SK-N-SH (cell line): ENCODE measurements around the gene SP3. TPM values are rescaled to one million over a fixed set of nuclear protein-coding genes. Genes with fewer than 3 reads are reported as not detected.

Experiments used
- CTCF ChIA-PET: fragments of 300-600, 350-600 bp; formaldehyde crosslinking; extraction: SDS; loops from one replicate; lab custom pipeline; 2021; lab: Yijun Ruan, JAX
- POLR2A ChIA-PET: fragments of 350-600 bp; sonication (Branson Sonifier 250); formaldehyde crosslinking; extraction: SDS; loops from one replicate; lab custom pipeline; 2020; ENCODE audit warnings: antibody characterized with exemption, inconsistent platforms; lab: Yijun Ruan, JAX
- DNase-seq: peaks from one replicate; pipeline ENCODE4 v3.0.0; 2012
- H2AFZ ChIP-seq: fragments of 200-600 bp; sonication (generic); 2 replicates; pipeline ENCODE4 v1.8.1; 2016; ENCODE audit warnings: antibody characterized with exemption, mild to moderate bottlenecking, low read depth
- H3F3A ChIP-seq: fragments of 200-600 bp; sonication (generic); replicated peaks from 2 replicates; pipeline ENCODE3; 2016; ENCODE audit warnings: antibody characterized with exemption, mild to moderate bottlenecking; ENCODE audit not compliant: insufficient read depth
- H3K27ac ChIP-seq, 2 experiments: fragments of 200-500 bp in 1 of 2; fragments of 200-600 bp in 1 of 2; sonication (Bioruptor generic) in 1 of 2; sonication (generic), shearing (Covaris generic) in 1 of 2; 2 replicates each; pipeline versions ENCODE4 v1.5.1 to v1.6.1; 2014 to 2016; ENCODE audit warnings: low read depth in 2 of 2, inconsistent platforms in 1 of 2, low read length in 1 of 2, mild to moderate bottlenecking in 1 of 2, mixed read lengths in 1 of 2
- H3K27me3 ChIP-seq: fragments of 200-600 bp; sonication (generic), shearing (Covaris generic); 2 replicates; pipeline ENCODE4 v1.6.1; 2016; ENCODE audit warnings: mixed run types; ENCODE audit not compliant: insufficient read depth
- H3K36me3 ChIP-seq, 2 experiments: fragments of 200-500 bp in 1 of 2; fragments of 200-600 bp in 1 of 2; sonication (Bioruptor generic) in 1 of 2; sonication (generic) in 1 of 2; replicated peaks in 1 of 2; 2 replicates each; pipeline versions ENCODE3 to v1.5.1; 2014 to 2016; ENCODE audit warnings: low read length in 1 of 2, mild to moderate bottlenecking in 1 of 2; ENCODE audit not compliant: insufficient read depth in 2 of 2, control insufficient read depth in 1 of 2
- H3K4me1 ChIP-seq, 2 experiments: fragments of 200-500 bp in 1 of 2; fragments of 200-600 bp in 1 of 2; sonication (Bioruptor generic) in 1 of 2; sonication (generic), shearing (Covaris generic) in 1 of 2; 2 replicates each; pipeline versions ENCODE4 v1.5.1 to v1.6.1; 2014 to 2016; ENCODE audit warnings: low read depth in 1 of 2, low read length in 1 of 2, mixed run types in 1 of 2; ENCODE audit not compliant: insufficient read depth in 2 of 2, control insufficient read depth in 1 of 2
- H3K4me2 ChIP-seq: fragments of 200-600 bp; sonication (generic), shearing (Covaris generic); 2 replicates; pipeline ENCODE4 v1.6.1; 2017; ENCODE audit warnings: mixed run types
- H3K4me3 ChIP-seq, 2 experiments: fragments of 200-500 bp in 1 of 2; fragments of 200-600 bp in 1 of 2; sonication (Bioruptor generic) in 1 of 2; sonication (generic), shearing (Covaris generic) in 1 of 2; 2 replicates each; pipeline versions ENCODE4 v1.5.1 to v1.8.1; 2014 to 2016; ENCODE audit warnings: low read depth in 2 of 2, inconsistent platforms in 1 of 2, low read length in 1 of 2, mild to moderate bottlenecking in 1 of 2, mixed read lengths in 1 of 2, moderate library complexity in 1 of 2
- H3K79me2 ChIP-seq: fragments of 200-600 bp; sonication (generic); 2 replicates; pipeline ENCODE4 v1.8.1; 2017; ENCODE audit warnings: mild to moderate bottlenecking; ENCODE audit not compliant: insufficient read depth
- H3K9ac ChIP-seq: fragments of 200-600 bp; sonication (generic); 2 replicates; pipeline ENCODE4 v1.6.1; 2017; ENCODE audit warnings: mixed run types
- H3K9me2 ChIP-seq: fragments of 200-600 bp; sonication (generic); 2 replicates; pipeline ENCODE4 v1.6.1; 2017; ENCODE audit warnings: mixed run types
- H3K9me3 ChIP-seq: fragments of 200-600 bp; sonication (generic); 2 replicates; pipeline ENCODE4 v1.6.1; 2017; ENCODE audit warnings: mixed run types, mild to moderate bottlenecking, moderate library complexity
- H4K20me1 ChIP-seq: fragments of 200-600 bp; sonication (generic); 2 replicates; pipeline ENCODE4 v1.6.1; 2017; ENCODE audit warnings: mild to moderate bottlenecking, mixed run types; ENCODE audit not compliant: insufficient read depth
- ELF1 ChIP-seq: IDR thresholded peaks from 2 replicates; pipeline ENCODE4 v1.4.0; 2012
- EP300 ChIP-seq, 2 experiments: IDR thresholded peaks; 2 replicates each; pipeline versions ENCODE4 v1.4.0 to v1.6.1; 2012; ENCODE audit warnings: borderline replicate concordance in 1 of 2, low read depth in 1 of 2, low read length in 1 of 2
- FOSL2 ChIP-seq: IDR thresholded peaks from 2 replicates; pipeline ENCODE4 v1.4.0; 2012; ENCODE audit warnings: low read depth, mild to moderate bottlenecking, moderate library complexity, borderline replicate concordance
- FOXM1 ChIP-seq: IDR thresholded peaks from 2 replicates; pipeline ENCODE4 v1.4.0; 2012; ENCODE audit warnings: low read depth, mild to moderate bottlenecking
- GATA2 ChIP-seq: sonication (generic); formaldehyde crosslinking; IDR thresholded peaks from 2 replicates; pipeline ENCODE4 v1.5.0; 2020; ENCODE audit warnings: mild to moderate bottlenecking, missing genetic modification reagents
- JUND ChIP-seq: IDR thresholded peaks from 2 replicates; pipeline ENCODE4 v1.4.0; 2012
- MEF2A ChIP-seq: IDR thresholded peaks from 2 replicates; pipeline ENCODE4 v1.4.0; 2012; ENCODE audit warnings: low read depth, borderline replicate concordance
- MXI1 ChIP-seq: IDR thresholded peaks from 2 replicates; pipeline ENCODE4 v1.6.1; 2012; ENCODE audit warnings: mild to moderate bottlenecking, low read depth, low read length, improper control_type of control experiment
- NFIC ChIP-seq: IDR thresholded peaks from 2 replicates; pipeline ENCODE4 v1.4.0; 2012; ENCODE audit warnings: borderline replicate concordance
- NRF1 ChIP-seq: IDR thresholded peaks from 2 replicates; pipeline ENCODE4 v1.6.1; 2012; ENCODE audit warnings: low read depth, mild to moderate bottlenecking, low read length
- RXRA ChIP-seq: IDR thresholded peaks from 2 replicates; pipeline ENCODE4 v1.4.0; 2012; ENCODE audit warnings: low read depth, mild to moderate bottlenecking, borderline replicate concordance
- TAF1 ChIP-seq: IDR thresholded peaks from 2 replicates; pipeline ENCODE4 v1.6.1; 2012; ENCODE audit warnings: low read depth, mild to moderate bottlenecking, low read length, moderate library complexity, borderline replicate concordance
- TCF12 ChIP-seq: IDR thresholded peaks from 2 replicates; pipeline ENCODE4 v1.4.0; 2012
- TEAD4 ChIP-seq: IDR thresholded peaks from 2 replicates; pipeline ENCODE4 v1.4.0; 2012; ENCODE audit warnings: mild to moderate bottlenecking, borderline replicate concordance; ENCODE audit not compliant: insufficient read depth
- YY1 ChIP-seq: IDR thresholded peaks from 2 replicates; pipeline ENCODE4 v1.4.0; 2012; ENCODE audit warnings: low read depth, mild to moderate bottlenecking
- polyA plus RNA-seq, 3 experiments: library from polyadenylated mRNA; depleted of rRNA; stranded (reverse); fragments of >200 nt; gene quantifications; 2 replicates each; pipeline ENCODE4 v1.2.3, GENCODE V29; 2012
- TF ChIP-seq, protein P1 (sequence below): IDR thresholded peaks from 2 replicates; pipeline ENCODE4; 2012
- TF ChIP-seq, protein P2 (sequence below): fragments of 150-350 bp; IDR thresholded peaks from 2 replicates; pipeline ENCODE4 v1.6.1; 2017; ENCODE audit warnings: antibody characterized with exemption, low read length, low read depth, borderline replicate concordance
- TF ChIP-seq, protein P3 (sequence below): IDR thresholded peaks from 2 replicates; pipeline ENCODE4 v1.4.0; 2012; ENCODE audit warnings: low read depth, borderline replicate concordance
- TF ChIP-seq, protein P4 (sequence below): fragments of 200-600 bp; sonication (generic); IDR thresholded peaks from 2 replicates; pipeline ENCODE4 v1.6.1; 2017; ENCODE audit warnings: antibody characterized with exemption, mild to moderate bottlenecking, moderate library complexity
- TF ChIP-seq, protein P5 (sequence below): IDR thresholded peaks from 2 replicates; pipeline ENCODE4 v1.4.0; 2012; ENCODE audit warnings: low read depth, borderline replicate concordance

The SP3 gene
- polyA plus RNA-seq, 1 of the 3 experiments (the other 2 are of a cell fraction) = 23.1 TPM

DNA sequence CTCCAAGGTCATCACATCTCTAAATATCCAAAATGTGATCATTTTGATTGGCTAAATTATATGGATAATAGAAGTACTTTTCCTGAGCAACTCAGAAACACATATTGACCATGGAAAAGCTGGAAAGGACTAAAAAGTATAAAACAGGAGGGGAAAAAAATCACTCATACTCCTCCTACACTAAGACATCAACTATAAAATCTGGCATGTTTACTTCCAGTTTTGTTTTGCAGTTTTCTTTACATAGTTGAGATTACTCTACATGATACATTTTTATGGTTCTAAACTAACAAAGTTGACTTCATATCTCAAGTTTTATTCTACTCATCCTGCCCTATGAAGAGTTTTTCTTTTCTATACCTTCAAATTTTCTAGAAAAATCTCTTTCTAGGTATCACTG is 46.0 kb upstream of the SP3 start:
- Histone ChIP-seq H3K27ac (no peak overlapping the region), H3K4me2 (no peak overlapping the region), H3K27me3 (no peaks in the 10 kb centered on the region), H3K9me2 (no peaks in the 10 kb centered on the region), H3K4me3 (no peak overlapping the region), H2AFZ (no peak overlapping the region), H3K9me3 (no peaks in the 10 kb centered on the region), H4K20me1 (no peaks in the 10 kb centered on the region), H3K79me2 (no peaks in the 10 kb centered on the region), H3K4me1 (peaks cover 0 to 9% of the 10 kb centered on the region in 2 experiments; a peak in 2 of 4 replicates), H3K36me3 (no peaks in the 10 kb centered on the region), H3K9ac (no peak overlapping the region), H3F3A (peaks cover 5% of the 10 kb centered on the region)
- DNase-seq = no peak
- TF ChIP-seq TCF12 = no peak
- TF ChIP-seq, protein P1, sequence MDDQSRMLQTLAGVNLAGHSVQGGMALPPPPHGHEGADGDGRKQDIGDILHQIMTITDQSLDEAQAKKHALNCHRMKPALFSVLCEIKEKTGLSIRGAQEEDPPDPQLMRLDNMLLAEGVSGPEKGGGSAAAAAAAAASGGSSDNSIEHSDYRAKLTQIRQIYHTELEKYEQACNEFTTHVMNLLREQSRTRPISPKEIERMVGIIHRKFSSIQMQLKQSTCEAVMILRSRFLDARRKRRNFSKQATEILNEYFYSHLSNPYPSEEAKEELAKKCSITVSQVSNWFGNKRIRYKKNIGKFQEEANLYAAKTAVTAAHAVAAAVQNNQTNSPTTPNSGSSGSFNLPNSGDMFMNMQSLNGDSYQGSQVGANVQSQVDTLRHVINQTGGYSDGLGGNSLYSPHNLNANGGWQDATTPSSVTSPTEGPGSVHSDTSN = no peak
- no peak for TF ChIP-seq FOSL2
- TF ChIP-seq TEAD4 = no peak
- TF ChIP-seq YY1 = no peak
- no peak for TF ChIP-seq TAF1
- TF ChIP-seq NFIC = no peak
- TF ChIP-seq FOXM1 = no peak
- TF ChIP-seq, protein P2, sequence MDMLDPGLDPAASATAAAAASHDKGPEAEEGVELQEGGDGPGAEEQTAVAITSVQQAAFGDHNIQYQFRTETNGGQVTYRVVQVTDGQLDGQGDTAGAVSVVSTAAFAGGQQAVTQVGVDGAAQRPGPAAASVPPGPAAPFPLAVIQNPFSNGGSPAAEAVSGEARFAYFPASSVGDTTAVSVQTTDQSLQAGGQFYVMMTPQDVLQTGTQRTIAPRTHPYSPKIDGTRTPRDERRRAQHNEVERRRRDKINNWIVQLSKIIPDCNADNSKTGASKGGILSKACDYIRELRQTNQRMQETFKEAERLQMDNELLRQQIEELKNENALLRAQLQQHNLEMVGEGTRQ = no peak
- no peak for TF ChIP-seq MXI1
- no peak for TF ChIP-seq RXRA
- TF ChIP-seq MEF2A = no peak
- TF ChIP-seq ELF1 = no peak
- TF ChIP-seq NRF1 = no peak
- TF ChIP-seq JUND = no peak
- no peak for TF ChIP-seq EP300 (IDR thresholded peaks at IDR 0.05; ENCODE audit: borderline replicate concordance in 1 of 2, low read depth in 1 of 2, low read length in 1 of 2)
- no peak for TF ChIP-seq GATA2 (CRISPR knock-in tag)
- TF ChIP-seq, protein P3, sequence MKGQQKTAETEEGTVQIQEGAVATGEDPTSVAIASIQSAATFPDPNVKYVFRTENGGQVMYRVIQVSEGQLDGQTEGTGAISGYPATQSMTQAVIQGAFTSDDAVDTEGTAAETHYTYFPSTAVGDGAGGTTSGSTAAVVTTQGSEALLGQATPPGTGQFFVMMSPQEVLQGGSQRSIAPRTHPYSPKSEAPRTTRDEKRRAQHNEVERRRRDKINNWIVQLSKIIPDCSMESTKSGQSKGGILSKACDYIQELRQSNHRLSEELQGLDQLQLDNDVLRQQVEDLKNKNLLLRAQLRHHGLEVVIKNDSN = no peak
- TF ChIP-seq, protein P4, sequence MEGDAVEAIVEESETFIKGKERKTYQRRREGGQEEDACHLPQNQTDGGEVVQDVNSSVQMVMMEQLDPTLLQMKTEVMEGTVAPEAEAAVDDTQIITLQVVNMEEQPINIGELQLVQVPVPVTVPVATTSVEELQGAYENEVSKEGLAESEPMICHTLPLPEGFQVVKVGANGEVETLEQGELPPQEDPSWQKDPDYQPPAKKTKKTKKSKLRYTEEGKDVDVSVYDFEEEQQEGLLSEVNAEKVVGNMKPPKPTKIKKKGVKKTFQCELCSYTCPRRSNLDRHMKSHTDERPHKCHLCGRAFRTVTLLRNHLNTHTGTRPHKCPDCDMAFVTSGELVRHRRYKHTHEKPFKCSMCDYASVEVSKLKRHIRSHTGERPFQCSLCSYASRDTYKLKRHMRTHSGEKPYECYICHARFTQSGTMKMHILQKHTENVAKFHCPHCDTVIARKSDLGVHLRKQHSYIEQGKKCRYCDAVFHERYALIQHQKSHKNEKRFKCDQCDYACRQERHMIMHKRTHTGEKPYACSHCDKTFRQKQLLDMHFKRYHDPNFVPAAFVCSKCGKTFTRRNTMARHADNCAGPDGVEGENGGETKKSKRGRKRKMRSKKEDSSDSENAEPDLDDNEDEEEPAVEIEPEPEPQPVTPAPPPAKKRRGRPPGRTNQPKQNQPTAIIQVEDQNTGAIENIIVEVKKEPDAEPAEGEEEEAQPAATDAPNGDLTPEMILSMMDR = no peak
- TF ChIP-seq, protein P5, sequence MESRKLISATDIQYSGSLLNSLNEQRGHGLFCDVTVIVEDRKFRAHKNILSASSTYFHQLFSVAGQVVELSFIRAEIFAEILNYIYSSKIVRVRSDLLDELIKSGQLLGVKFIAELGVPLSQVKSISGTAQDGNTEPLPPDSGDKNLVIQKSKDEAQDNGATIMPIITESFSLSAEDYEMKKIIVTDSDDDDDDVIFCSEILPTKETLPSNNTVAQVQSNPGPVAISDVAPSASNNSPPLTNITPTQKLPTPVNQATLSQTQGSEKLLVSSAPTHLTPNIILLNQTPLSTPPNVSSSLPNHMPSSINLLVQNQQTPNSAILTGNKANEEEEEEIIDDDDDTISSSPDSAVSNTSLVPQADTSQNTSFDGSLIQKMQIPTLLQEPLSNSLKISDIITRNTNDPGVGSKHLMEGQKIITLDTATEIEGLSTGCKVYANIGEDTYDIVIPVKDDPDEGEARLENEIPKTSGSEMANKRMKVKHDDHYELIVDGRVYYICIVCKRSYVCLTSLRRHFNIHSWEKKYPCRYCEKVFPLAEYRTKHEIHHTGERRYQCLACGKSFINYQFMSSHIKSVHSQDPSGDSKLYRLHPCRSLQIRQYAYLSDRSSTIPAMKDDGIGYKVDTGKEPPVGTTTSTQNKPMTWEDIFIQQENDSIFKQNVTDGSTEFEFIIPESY = no peak
- ChIA-PET CTCF (no interaction called here), POLR2A (no interaction called here)
